PFSK-1 (cell line): ENCODE data around the gene SPATS2L.

Experiments used
- POLR2AphosphoS5 ChIP-seq: IDR thresholded peaks from 2 replicates; pipeline ENCODE4 v1.6.1; 2012; ENCODE audit warnings: low read depth, mild to moderate bottlenecking, control low read depth, low read length, moderate library complexity
- SIN3A ChIP-seq: IDR thresholded peaks from 2 replicates; pipeline ENCODE4 v1.6.1; 2012; ENCODE audit warnings: mild to moderate bottlenecking, low read length, moderate library complexity, borderline replicate concordance; ENCODE audit not compliant: insufficient read depth
- TAF1 ChIP-seq: IDR thresholded peaks from 2 replicates; pipeline ENCODE4 v1.6.1; 2012; ENCODE audit warnings: low read length, control low read depth, borderline replicate concordance; ENCODE audit not compliant: insufficient read depth
- TF ChIP-seq, protein P1 (sequence below), 2 experiments: IDR thresholded peaks; 2 replicates each; pipeline versions ENCODE4 v1.6.1 to v1.8.0; 2011 to 2012; ENCODE audit warnings: low read depth in 2 of 2, low read length in 2 of 2, control low read depth in 1 of 2, inconsistent platforms in 1 of 2, mild to moderate bottlenecking in 1 of 2, moderate library complexity in 1 of 2; ENCODE audit not compliant: insufficient read depth in 1 of 2

DNA sequence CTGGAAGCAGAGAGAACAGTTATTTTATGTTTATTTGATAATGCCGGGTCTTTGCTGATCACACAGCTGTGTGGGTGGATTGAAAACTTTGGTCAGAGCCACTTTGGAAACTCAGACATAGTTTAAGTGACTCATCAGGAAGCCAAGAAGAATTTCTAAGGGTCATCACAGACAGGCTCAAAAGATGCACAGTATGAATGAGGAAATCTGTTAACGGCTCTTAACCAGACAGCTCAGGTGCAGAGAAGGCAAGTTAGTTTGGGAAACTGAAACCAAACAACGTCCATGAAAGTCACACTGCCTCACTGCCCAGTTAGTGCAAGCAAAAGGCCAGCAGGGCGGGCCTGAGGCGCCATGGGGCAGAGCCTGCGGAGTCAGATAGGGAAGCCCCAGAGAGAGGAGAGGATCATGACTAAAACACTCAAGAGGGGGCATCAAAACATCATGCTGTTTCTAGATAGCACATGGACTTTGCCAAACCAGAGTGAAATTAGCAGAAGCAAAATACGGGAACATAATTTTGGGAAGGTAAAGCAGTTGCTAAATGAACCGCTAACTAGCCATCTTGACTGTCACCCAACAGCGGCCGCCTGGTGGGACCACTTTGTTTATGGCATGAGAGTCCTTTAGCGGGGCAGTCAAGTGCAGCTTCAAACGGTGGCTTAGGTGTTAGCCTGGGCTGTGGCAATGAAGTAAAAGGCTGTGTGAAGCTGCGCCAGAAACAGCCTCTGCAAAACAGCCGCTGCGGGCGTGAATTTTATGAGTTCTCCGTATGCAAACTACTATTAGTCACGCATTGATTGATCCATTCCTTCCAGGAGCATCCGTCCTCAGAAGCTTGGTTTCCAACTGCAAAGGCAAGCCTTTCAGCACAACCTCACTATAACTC is 102.2 kb downstream of the SPATS2L start:
- TF ChIP-seq POLR2AphosphoS5: no peak
- no peak for TF ChIP-seq TAF1
- no peak for TF ChIP-seq SIN3A
- TF ChIP-seq, protein P1, sequence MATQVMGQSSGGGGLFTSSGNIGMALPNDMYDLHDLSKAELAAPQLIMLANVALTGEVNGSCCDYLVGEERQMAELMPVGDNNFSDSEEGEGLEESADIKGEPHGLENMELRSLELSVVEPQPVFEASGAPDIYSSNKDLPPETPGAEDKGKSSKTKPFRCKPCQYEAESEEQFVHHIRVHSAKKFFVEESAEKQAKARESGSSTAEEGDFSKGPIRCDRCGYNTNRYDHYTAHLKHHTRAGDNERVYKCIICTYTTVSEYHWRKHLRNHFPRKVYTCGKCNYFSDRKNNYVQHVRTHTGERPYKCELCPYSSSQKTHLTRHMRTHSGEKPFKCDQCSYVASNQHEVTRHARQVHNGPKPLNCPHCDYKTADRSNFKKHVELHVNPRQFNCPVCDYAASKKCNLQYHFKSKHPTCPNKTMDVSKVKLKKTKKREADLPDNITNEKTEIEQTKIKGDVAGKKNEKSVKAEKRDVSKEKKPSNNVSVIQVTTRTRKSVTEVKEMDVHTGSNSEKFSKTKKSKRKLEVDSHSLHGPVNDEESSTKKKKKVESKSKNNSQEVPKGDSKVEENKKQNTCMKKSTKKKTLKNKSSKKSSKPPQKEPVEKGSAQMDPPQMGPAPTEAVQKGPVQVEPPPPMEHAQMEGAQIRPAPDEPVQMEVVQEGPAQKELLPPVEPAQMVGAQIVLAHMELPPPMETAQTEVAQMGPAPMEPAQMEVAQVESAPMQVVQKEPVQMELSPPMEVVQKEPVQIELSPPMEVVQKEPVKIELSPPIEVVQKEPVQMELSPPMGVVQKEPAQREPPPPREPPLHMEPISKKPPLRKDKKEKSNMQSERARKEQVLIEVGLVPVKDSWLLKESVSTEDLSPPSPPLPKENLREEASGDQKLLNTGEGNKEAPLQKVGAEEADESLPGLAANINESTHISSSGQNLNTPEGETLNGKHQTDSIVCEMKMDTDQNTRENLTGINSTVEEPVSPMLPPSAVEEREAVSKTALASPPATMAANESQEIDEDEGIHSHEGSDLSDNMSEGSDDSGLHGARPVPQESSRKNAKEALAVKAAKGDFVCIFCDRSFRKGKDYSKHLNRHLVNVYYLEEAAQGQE (IDR thresholded peaks at IDR 0.05; ENCODE audit: insufficient read depth in 1 of 2, low read depth in 2 of 2, low read length in 2 of 2): no peak
